ENCODE measurements around the gene TBC1D22A.

Gene TBC1D22A

GRCh38 chr22:46734830-46735453 lies 27.5 kb upstream of the TBC1D22A start:
- peaks cover 11% of the 10 kb centered on the region for H3K4me1 ChIP-seq (ENCODE audit: control insufficient read depth, low read depth, low read length)
- H4K5ac ChIP-seq (ENCODE audit: low read length), result no peak overlapping the region
- H3K79me1 ChIP-seq (ENCODE audit: low read length), result peaks cover 20% of the 10 kb centered on the region
- H2BK120ac ChIP-seq (ENCODE audit: low read depth, low read length), result no peak overlapping the region
- no peak overlapping the region for H3K9ac ChIP-seq (ENCODE audit: low read length)
- no peak overlapping the region for H3K27ac ChIP-seq (ENCODE audit: low read depth, low read length)
- no peak overlapping the region for H3K4me2 ChIP-seq (ENCODE audit: low read length)
- no peak overlapping the region for H3K4ac ChIP-seq (ENCODE audit: low read depth, low read length)
- no peak overlapping the region for H2AK5ac ChIP-seq (ENCODE audit: low read length)
- no peak overlapping the region for H3K23ac ChIP-seq (ENCODE audit: low read length)
- H3K79me2 ChIP-seq (ENCODE audit: control insufficient read depth, insufficient read depth, low read length), result peaks cover 24% of the 10 kb centered on the region
- no peak overlapping the region for H4K8ac ChIP-seq (ENCODE audit: low read depth, low read length)
- no peak overlapping the region for H3K4me3 ChIP-seq (ENCODE audit: low read length)
- no peak for DNase-seq
- no peak overlapping the region for H3K56ac ChIP-seq (ENCODE audit: low read length)
- H3K27me3 ChIP-seq (ENCODE audit: insufficient read depth, low read length, poor library complexity), result no peaks in the 10 kb centered on the region
- WGBS (ENCODE audit: extremely low coverage, insufficient coverage, low lambda C conversion rate), result no CpG with 5 or more reads among the region's 12 CpGs
- H2BK15ac ChIP-seq (replicated peaks; ENCODE audit: low read depth), result no peak overlapping the region
- H2BK5ac ChIP-seq (ENCODE audit: low read length), result no peak overlapping the region
- H3K18ac ChIP-seq (ENCODE audit: low read length), result no peak overlapping the region
- H3K36me3 ChIP-seq (ENCODE audit: control insufficient read depth, insufficient read depth, low read length), result no peaks in the 10 kb centered on the region

GRCh38 chr22:46735747-46736608 lies 26.5 kb upstream of the TBC1D22A start:
- Histone ChIP-seq H3K23ac (ENCODE audit: low read length) (peak overlapping the region; percentile 45), H3K4me1 (ENCODE audit: control insufficient read depth, low read depth, low read length) (peaks cover 11% of the 10 kb centered on the region), H3K56ac (ENCODE audit: low read length) (peak overlapping the region; percentile 49), H2BK15ac (replicated peaks; ENCODE audit: low read depth) (no peak overlapping the region), H2BK5ac (ENCODE audit: low read length) (no peak overlapping the region), H3K18ac (ENCODE audit: low read length) (no peak overlapping the region), H3K9ac (ENCODE audit: low read length) (peak overlapping the region; percentile 2), H3K36me3 (ENCODE audit: control insufficient read depth, insufficient read depth, low read length) (no peaks in the 10 kb centered on the region), H4K5ac (ENCODE audit: low read length) (no peak overlapping the region), H3K27me3 (ENCODE audit: insufficient read depth, low read length, poor library complexity) (no peaks in the 10 kb centered on the region), H2BK120ac (ENCODE audit: low read depth, low read length) (no peak overlapping the region), H3K4me3 (ENCODE audit: low read length) (no peak overlapping the region), H3K4me2 (ENCODE audit: low read length) (no peak overlapping the region), H3K27ac (ENCODE audit: low read depth, low read length) (no peak overlapping the region), H3K79me1 (ENCODE audit: low read length) (peaks cover 17% of the 10 kb centered on the region), H4K8ac (ENCODE audit: low read depth, low read length) (no peak overlapping the region), H3K79me2 (ENCODE audit: control insufficient read depth, insufficient read depth, low read length) (peaks cover 23% of the 10 kb centered on the region), H3K4ac (ENCODE audit: low read depth, low read length) (no peak overlapping the region), H2AK5ac (ENCODE audit: low read length) (no peak overlapping the region)
- DNase-seq, result peak; percentile 49
- no CpG with 5 or more reads among the region's 13 CpGs for WGBS (ENCODE audit: extremely low coverage, insufficient coverage, low lambda C conversion rate)

- Histone ChIP-seq H2BK120ac (ENCODE audit: low read depth, low read length) (no peak overlapping the region), H3K9ac (ENCODE audit: low read length) (no peak overlapping the region), H3K79me1 (ENCODE audit: low read length) (peaks cover 17% of the 10 kb centered on the region), H4K8ac (ENCODE audit: low read depth, low read length) (no peak overlapping the region), H3K23ac (ENCODE audit: low read length) (no peak overlapping the region), H3K27ac (ENCODE audit: low read depth, low read length) (no peak overlapping the region), H2AK5ac (ENCODE audit: low read length) (no peak overlapping the region), H4K5ac (ENCODE audit: low read length) (no peak overlapping the region), H3K27me3 (ENCODE audit: insufficient read depth, low read length, poor library complexity) (no peaks in the 10 kb centered on the region), H3K4me2 (ENCODE audit: low read length) (peak overlapping the region; percentile 31), H2BK5ac (ENCODE audit: low read length) (no peak overlapping the region), H2BK15ac (replicated peaks; ENCODE audit: low read depth) (no peak overlapping the region), H3K4ac (ENCODE audit: low read depth, low read length) (no peak overlapping the region), H3K56ac (ENCODE audit: low read length) (peak overlapping the region; percentile 25), H3K36me3 (ENCODE audit: control insufficient read depth, insufficient read depth, low read length) (no peaks in the 10 kb centered on the region), H3K79me2 (ENCODE audit: control insufficient read depth, insufficient read depth, low read length) (peaks cover 23% of the 10 kb centered on the region), H3K4me1 (ENCODE audit: control insufficient read depth, low read depth, low read length) (peaks cover 11% of the 10 kb centered on the region), H3K18ac (ENCODE audit: low read length) (no peak overlapping the region), H3K4me3 (ENCODE audit: low read length) (no peak overlapping the region)
- no CpG with 5 or more reads among the region's 8 CpGs for WGBS (ENCODE audit: extremely low coverage, insufficient coverage, low lambda C conversion rate)
- DNase-seq, result no peak
Measured at GRCh38 chr22:46736705-46737104, 25.7 kb upstream of the TBC1D22A start.

GRCh38 chr22:46737105-46737975 lies 25.1 kb upstream of the TBC1D22A start:
- Histone ChIP-seq H3K79me2 (ENCODE audit: control insufficient read depth, insufficient read depth, low read length) (peaks cover 23% of the 10 kb centered on the region), H3K4me3 (ENCODE audit: low read length) (peak overlapping the region; percentile 83), H3K4me2 (ENCODE audit: low read length) (peak overlapping the region; percentile 69), H3K9ac (ENCODE audit: low read length) (peak overlapping the region; percentile 89), H2BK5ac (ENCODE audit: low read length) (no peak overlapping the region), H2BK15ac (replicated peaks; ENCODE audit: low read depth) (no peak overlapping the region), H3K27me3 (ENCODE audit: insufficient read depth, low read length, poor library complexity) (no peaks in the 10 kb centered on the region), H4K8ac (ENCODE audit: low read depth, low read length) (no peak overlapping the region), H3K56ac (ENCODE audit: low read length) (peak overlapping the region; percentile 96), H2BK120ac (ENCODE audit: low read depth, low read length) (peak overlapping the region; percentile 15), H2AK5ac (ENCODE audit: low read length) (no peak overlapping the region), H3K18ac (ENCODE audit: low read length) (peak overlapping the region; percentile 95), H3K27ac (ENCODE audit: low read depth, low read length) (peak overlapping the region; percentile 53), H3K4me1 (ENCODE audit: control insufficient read depth, low read depth, low read length) (peaks cover 8% of the 10 kb centered on the region), H4K5ac (ENCODE audit: low read length) (no peak overlapping the region), H3K79me1 (ENCODE audit: low read length) (peaks cover 16% of the 10 kb centered on the region), H3K36me3 (ENCODE audit: control insufficient read depth, insufficient read depth, low read length) (no peaks in the 10 kb centered on the region), H3K4ac (ENCODE audit: low read depth, low read length) (peak overlapping the region; percentile 71), H3K23ac (ENCODE audit: low read length) (no peak overlapping the region)
- no CpG with 5 or more reads among the region's 53 CpGs for WGBS (ENCODE audit: extremely low coverage, insufficient coverage, low lambda C conversion rate)
- DNase-seq, result peak; percentile 50

- no peaks in the 10 kb centered on the region for H3K36me3 ChIP-seq (ENCODE audit: control insufficient read depth, insufficient read depth, low read length)
- H3K27ac ChIP-seq (ENCODE audit: low read depth, low read length), result peak within 1 kb of the TSS; percentile 53
- peaks cover 16% of the 10 kb centered on the region for H3K79me1 ChIP-seq (ENCODE audit: low read length)
- no peak within 1 kb of the TSS for H2BK15ac ChIP-seq (replicated peaks; ENCODE audit: low read depth)
- no peak within 1 kb of the TSS for H2AK5ac ChIP-seq (ENCODE audit: low read length)
- no peak within 1 kb of the TSS for H4K5ac ChIP-seq (ENCODE audit: low read length)
- peak within 1 kb of the TSS; percentile 89 for H3K9ac ChIP-seq (ENCODE audit: low read length)
- H3K18ac ChIP-seq (ENCODE audit: low read length), result peak within 1 kb of the TSS; percentile 95
- peaks cover 8% of the 10 kb centered on the region for H3K4me1 ChIP-seq (ENCODE audit: control insufficient read depth, low read depth, low read length)
- H3K4me3 ChIP-seq (ENCODE audit: low read length), result peak within 1 kb of the TSS; percentile 83
- no peak within 1 kb of the TSS for H2BK5ac ChIP-seq (ENCODE audit: low read length)
- peak within 1 kb of the TSS; percentile 96 for H3K56ac ChIP-seq (ENCODE audit: low read length)
- peak within 1 kb of the TSS; percentile 66 for H4K8ac ChIP-seq (ENCODE audit: low read depth, low read length)
- peaks cover 21% of the 10 kb centered on the region for H3K79me2 ChIP-seq (ENCODE audit: control insufficient read depth, insufficient read depth, low read length)
- peak within 1 kb of the TSS; percentile 15 for H2BK120ac ChIP-seq (ENCODE audit: low read depth, low read length)
- WGBS (ENCODE audit: extremely low coverage, insufficient coverage, low lambda C conversion rate), result no CpG with 5 or more reads among the region's 99 CpGs
- peak; percentile 69 for DNase-seq
- H3K4ac ChIP-seq (ENCODE audit: low read depth, low read length), result peak within 1 kb of the TSS; percentile 71
- no peak within 1 kb of the TSS for H3K23ac ChIP-seq (ENCODE audit: low read length)
- H3K4me2 ChIP-seq (ENCODE audit: low read length), result peak within 1 kb of the TSS; percentile 69
- no peaks in the 10 kb centered on the region for H3K27me3 ChIP-seq (ENCODE audit: insufficient read depth, low read length, poor library complexity)
Measured at GRCh38 chr22:46737976-46738646, 24.3 kb upstream of the TBC1D22A start, which contains the start of gene CERK. TSS of gene CERK (minus strand) at chr22:46738252. CDS start at chr22:46738148, 104 bp downstream.

Measured in mesendoderm (in vitro differentiated cells).